ENCODE data around the gene EEPD1. TPM values are rescaled to one million over a fixed set of nuclear protein-coding genes. Genes with fewer than 3 reads are reported as not detected.
"Not testable (repeated sequence)": the region's sequence is repeated elsewhere in the genome, so short reads cannot be mapped to it uniquely, and the experiment has no call there.

The EEPD1 gene
- total RNA-seq, 1 donor from 2014 or later, result 6.5 TPM

- Histone ChIP-seq H3K4me2 (no peak overlapping the region), H4K20me1 (ENCODE audit: low read depth) (no peaks in the 10 kb centered on the region), H3K9me3 (ENCODE audit: low read depth) (no peaks in the 10 kb centered on the region), H3K9ac (no peak overlapping the region), H3K27me3 (no peaks in the 10 kb centered on the region), H3K4me3 (no peak overlapping the region), H3K36me3 (no peaks in the 10 kb centered on the region), H2AFZ (replicated peaks) (no peak overlapping the region), H3F3A (ENCODE audit: low read depth) (no peaks in the 10 kb centered on the region), H3K27ac (no peak overlapping the region), H3K79me2 (ENCODE audit: low read depth) (no peaks in the 10 kb centered on the region), H3K4me1 (peaks cover 3% of the 10 kb centered on the region)
- Mint-ChIP-seq H3K4me3 (no peak overlapping the region), H3K9me3 (peaks cover 7% of the 10 kb centered on the region), H3K27me3 (ENCODE audit: insufficient read depth, low read depth) (peaks cover 11% of the 10 kb centered on the region), H3K36me3 (peaks cover 12% of the 10 kb centered on the region), H3K4me1 (peaks cover 15% of the 10 kb centered on the region), H3K27ac (no peak overlapping the region)
- no peak for DNase-seq (ENCODE audit: low spot score)
- TF ChIP-seq CTCF (IDR thresholded peaks at IDR 0.05) (no peak), EZH2phosphoT487 (IDR thresholded peaks at IDR 0.05) (no peak), EZH2 (IDR thresholded peaks at IDR 0.05) (no peak)
These were observed 85.1 kb downstream of the EEPD1 start for GRCh38 chr7:36238138-36238537.

DNA sequence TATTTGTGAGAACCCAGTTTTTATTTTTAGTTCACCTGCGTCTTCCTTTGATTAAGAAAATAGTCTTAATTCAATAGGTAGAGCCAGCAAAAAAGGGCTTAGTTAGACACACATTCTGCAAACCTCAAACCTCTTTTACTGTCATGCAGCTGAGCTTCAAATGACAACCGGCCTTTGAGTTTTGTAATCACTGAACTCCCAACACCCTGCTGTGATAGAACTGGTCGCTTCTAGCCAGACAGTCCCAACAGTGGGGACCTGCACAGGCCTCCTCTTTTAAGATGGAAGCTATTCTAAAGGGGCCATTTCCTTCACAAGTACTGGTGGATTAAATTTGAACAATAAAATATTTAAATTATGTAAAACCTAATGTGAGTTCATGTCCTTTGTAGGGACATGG, 90.3 kb downstream of the EEPD1 start:
- H3K4me2 ChIP-seq, result peak overlapping the region; percentile 47
- not testable (repeated sequence) for H3K4me3 Mint-ChIP-seq; H3K27ac Mint-ChIP-seq; H4K20me1 ChIP-seq (ENCODE audit: low read depth); H3K36me3 Mint-ChIP-seq; H3K79me2 ChIP-seq (ENCODE audit: low read depth); H3K36me3 ChIP-seq; H3K27me3 Mint-ChIP-seq (ENCODE audit: insufficient read depth, low read depth); H3K27ac ChIP-seq; H3K9me3 Mint-ChIP-seq; H3K9me3 ChIP-seq (ENCODE audit: low read depth); H3K4me3 ChIP-seq; H3F3A ChIP-seq (ENCODE audit: low read depth); H2AFZ ChIP-seq (replicated peaks); H3K27me3 ChIP-seq; H3K9ac ChIP-seq; H3K4me1 ChIP-seq
- peaks cover 37% of the 10 kb centered on the region for H3K4me1 Mint-ChIP-seq
- DNase-seq (ENCODE audit: low spot score), result peak; percentile 44

DNA sequence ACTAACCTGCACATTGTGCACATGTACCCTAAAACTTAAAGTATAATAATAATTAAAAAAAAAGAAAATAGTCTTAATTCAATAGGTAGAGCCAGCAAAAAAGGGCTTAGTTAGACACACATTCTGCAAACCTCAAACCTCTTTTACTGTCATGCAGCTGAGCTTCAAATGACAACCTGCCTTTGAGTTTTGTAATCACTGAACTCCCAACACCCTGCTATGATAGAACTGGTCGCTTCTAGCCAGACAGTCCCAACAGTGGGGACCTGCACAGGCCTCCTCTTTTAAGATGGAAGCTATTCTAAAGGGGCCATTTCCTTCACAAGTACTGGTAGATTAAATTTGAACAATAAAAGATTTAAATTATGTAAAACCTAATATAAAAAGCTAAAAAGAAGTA, 90.9 kb downstream of the EEPD1 start:
- H3K9me3 Mint-ChIP-seq; H3K4me1 ChIP-seq; H3K9me3 ChIP-seq (ENCODE audit: low read depth); H3K36me3 ChIP-seq; H4K20me1 ChIP-seq (ENCODE audit: low read depth); H3F3A ChIP-seq (ENCODE audit: low read depth); H3K36me3 Mint-ChIP-seq; H3K27me3 Mint-ChIP-seq (ENCODE audit: insufficient read depth, low read depth); H3K27me3 ChIP-seq; H3K4me3 ChIP-seq; H3K4me3 Mint-ChIP-seq; H3K9ac ChIP-seq; H3K79me2 ChIP-seq (ENCODE audit: low read depth); H3K27ac ChIP-seq; H3K4me2 ChIP-seq; DNase-seq (ENCODE audit: low spot score); H3K27ac Mint-ChIP-seq; H2AFZ ChIP-seq (replicated peaks): not testable (repeated sequence)
- H3K4me1 Mint-ChIP-seq, result peaks cover 34% of the 10 kb centered on the region

DNA sequence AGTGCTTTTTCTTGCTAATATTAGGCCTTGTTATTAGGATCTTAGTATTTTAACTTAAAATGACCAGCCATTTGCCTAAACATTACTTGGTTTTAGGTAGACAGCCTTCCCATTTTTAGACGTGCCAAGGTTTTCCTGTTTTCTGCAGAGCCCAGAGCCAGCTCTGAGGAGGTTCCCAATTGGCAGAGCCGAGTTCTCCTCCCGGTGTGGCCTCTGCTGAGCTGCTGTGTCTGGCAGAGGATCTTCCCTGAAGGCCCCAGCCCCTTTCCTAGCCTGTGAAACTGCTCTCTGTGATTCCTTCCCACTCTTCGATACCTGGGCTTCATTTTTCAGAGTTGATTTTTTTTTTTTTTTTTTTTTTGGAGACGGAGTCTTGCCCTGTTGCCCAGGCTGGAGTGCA, 91.4 kb downstream of the EEPD1 start:
- H3F3A ChIP-seq (ENCODE audit: low read depth), result no peaks in the 10 kb centered on the region
- no peak overlapping the region for H3K4me2 ChIP-seq
- Mint-ChIP-seq H3K36me3 (peaks cover 4% of the 10 kb centered on the region), H3K4me1 (peaks cover 31% of the 10 kb centered on the region), H3K27me3 (ENCODE audit: insufficient read depth, low read depth) (peaks cover 3% of the 10 kb centered on the region), H3K4me3 (no peak overlapping the region), H3K9me3 (peaks cover 4% of the 10 kb centered on the region), H3K27ac (no peak overlapping the region)
- no peak overlapping the region for H3K9ac ChIP-seq
- no peaks in the 10 kb centered on the region for H3K9me3 ChIP-seq (ENCODE audit: low read depth)
- no peak for DNase-seq (ENCODE audit: low spot score)
- H4K20me1 ChIP-seq (ENCODE audit: low read depth), result no peaks in the 10 kb centered on the region
- no peak overlapping the region for H2AFZ ChIP-seq (replicated peaks)
- H3K4me1 ChIP-seq, result peaks cover 9% of the 10 kb centered on the region
- no peak overlapping the region for H3K27ac ChIP-seq
- no peak for TF ChIP-seq CTCF (IDR thresholded peaks at IDR 0.05)
- TF ChIP-seq EZH2phosphoT487 (IDR thresholded peaks at IDR 0.05), result no peak
- TF ChIP-seq EZH2 (IDR thresholded peaks at IDR 0.05), result no peak
- no peaks in the 10 kb centered on the region for H3K36me3 ChIP-seq
- H3K4me3 ChIP-seq, result no peak overlapping the region
- no peaks in the 10 kb centered on the region for H3K79me2 ChIP-seq (ENCODE audit: low read depth)
- no peaks in the 10 kb centered on the region for H3K27me3 ChIP-seq

Measured in neural progenitor cell (in vitro differentiated cells).